Esophagus squamous epithelium (tissue), 5 donors: ENCODE measurements around the gene EFNA4. TPM values are rescaled to one million over a fixed set of nuclear protein-coding genes. Genes with fewer than 3 reads are reported as not detected.
A peak's percentile ranks its signal among the peaks of the same experiment; 100 is the strongest.

Experiments
- DNase-seq: peaks from one replicate; lab custom pipeline; 2025; lab: John Stamatoyannopoulos, UW
- H3K27ac ChIP-seq, 4 donors: fragments of 200-600 bp; sonication (generic); one replicate each; pipeline ENCODE4 v1.5.1; 2016 to 2019; ENCODE audit warnings: mild to moderate bottlenecking in 1 of 4
- H3K27me3 ChIP-seq, 4 donors: fragments of 200-600 bp; sonication (generic); 1 replicate in 3 of 4; 2 replicates in 1 of 4; pipeline versions ENCODE4 v1.5.1 to v1.6.0; 2017 to 2021; ENCODE audit warnings: antibody characterized with exemption in 1 of 4
- H3K36me3 ChIP-seq, 3 donors: fragments of 200-600 bp; sonication (generic); one replicate each; pipeline ENCODE4 v1.5.1; 2016 to 2019
- H3K4me1 ChIP-seq, 3 donors: fragments of 200-600 bp; sonication (generic); one replicate each; pipeline ENCODE4 v1.5.1; 2017 to 2019
- H3K4me3 ChIP-seq, 4 donors: fragments of 200-600 bp; sonication (generic); 1 replicate in 3 of 4; 2 replicates in 1 of 4; pipeline ENCODE4 v1.5.1; 2016 to 2019; ENCODE audit warnings: mild to moderate bottlenecking in 2 of 4, moderate library complexity in 1 of 4
- H3K9me3 ChIP-seq, 3 donors: fragments of 200-600 bp; sonication (generic); one replicate each; pipeline ENCODE4 v1.5.1; 2016 to 2019
- CTCF ChIP-seq, 6 experiments: fragments of 450-650 bp in 4 of 6; fragments of 200-600 bp in 2 of 6; sonication (generic) in 2 of 6; IDR thresholded peaks; one replicate each; pipeline ENCODE4 v1.5.1; 2016 to 2019; ENCODE audit warnings: antibody characterized with exemption in 6 of 6, mild to moderate bottlenecking in 4 of 6, moderate library complexity in 4 of 6
- POLR2A ChIP-seq, 4 donors: fragments of 450-650 bp; IDR thresholded peaks; one replicate each; pipeline ENCODE4 v1.6.1; 2017; ENCODE audit warnings: antibody characterized with exemption in 4 of 4, mild to moderate bottlenecking in 4 of 4, moderate library complexity in 3 of 4
- WGBS, 2 donors: methylation state at CpG; one replicate each; pipeline ENCODE4 v1.1.5; 2018; 5-methylcytosine and 5-hydroxymethylcytosine counted together
- intact Hi-C: fragments of 100-400 bp; cut with DNase I; formaldehyde crosslinking; loops from one replicate; pipeline ENCODE4 v1.15.0; 2022
- total RNA-seq, 4 donors: library from RNA; depleted of rRNA; stranded (reverse); fragments of >200 nt; gene quantifications; one replicate each; pipeline ENCODE4 v1.1.0, GENCODE V29; 2016
- donor health status: DM: yes; HTN: yes; CAD: no.

The EFNA4 gene
- total RNA-seq, 4 donors from 2014 or later = 8.1 to 22.9 (median 12.2) TPM

GRCh38 chr1:155022136-155022926, 41.2 kb upstream of the EFNA4 start:
- H3K36me3 ChIP-seq = peaks cover 0 to 17% (median 0%) of the 10 kb centered on the region in 3 donors
- TF ChIP-seq CTCF (IDR thresholded peaks at IDR 0.05) = no peak
- no peak for TF ChIP-seq POLR2A (IDR thresholded peaks at IDR 0.05)
- H3K27ac ChIP-seq = peak overlapping the region in 1 of 4 donors; percentile 20
- no peaks in the 10 kb centered on the region for H3K9me3 ChIP-seq
- DNase-seq = no peak
- 71 to 74% methylated on average over 6 to 8 of the region's 8 CpGs for WGBS, 2 donors
- no peak overlapping the region for H3K4me3 ChIP-seq
- intact Hi-C loops = no loop called here
- no peaks in the 10 kb centered on the region for H3K27me3 ChIP-seq
- peaks cover 20 to 77% (median 35%) of the 10 kb centered on the region in 3 donors for H3K4me1 ChIP-seq

DNA sequence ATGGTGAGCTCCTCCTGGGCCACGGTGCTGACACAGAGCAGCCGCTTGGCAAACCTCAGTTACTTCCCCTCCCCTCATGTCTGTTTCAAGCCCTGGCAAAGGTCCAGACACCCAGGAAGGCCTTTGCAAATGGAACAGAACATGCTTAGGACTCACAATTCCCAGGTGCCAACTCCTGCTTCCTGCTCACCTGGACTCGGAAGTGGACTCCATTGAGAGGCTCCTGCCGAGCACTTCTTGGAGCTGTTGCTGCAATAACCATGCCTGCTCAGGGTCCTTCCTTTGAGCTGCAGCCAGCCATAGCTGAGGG, 40.7 kb upstream of the EFNA4 start:
- TF ChIP-seq POLR2A (IDR thresholded peaks at IDR 0.05) (no peak), CTCF (IDR thresholded peaks at IDR 0.05) (no peak)
- Histone ChIP-seq H3K9me3 (no peaks in the 10 kb centered on the region), H3K4me3 (no peak overlapping the region), H3K27ac (peak overlapping the region in 1 of 4 donors; percentile 20), H3K4me1 (peaks cover 16 to 71% (median 29%) of the 10 kb centered on the region in 3 donors), H3K27me3 (no peaks in the 10 kb centered on the region), H3K36me3 (peaks cover 0 to 17% (median 0%) of the 10 kb centered on the region in 3 donors)
- no peak for DNase-seq
- intact Hi-C loops = no loop called here
- WGBS, 2 donors = 28 to 39% methylated on average over 2 to 3 of the region's 4 CpGs

GRCh38 chr1:155023627-155024026, 39.9 kb upstream of the EFNA4 start:
- H3K36me3 ChIP-seq = peaks cover 0 to 9% (median 0%) of the 10 kb centered on the region in 3 donors
- no peaks in the 10 kb centered on the region for H3K9me3 ChIP-seq
- no peak for TF ChIP-seq CTCF (IDR thresholded peaks at IDR 0.05)
- TF ChIP-seq POLR2A (IDR thresholded peaks at IDR 0.05) = no peak
- no peak overlapping the region for H3K27ac ChIP-seq
- WGBS, 2 donors = 78 to 79% methylated on average over 4 to 5 of the region's 5 CpGs
- intact Hi-C loops = no loop called here
- H3K27me3 ChIP-seq = no peaks in the 10 kb centered on the region
- H3K4me3 ChIP-seq = no peak overlapping the region
- H3K4me1 ChIP-seq = peaks cover 8 to 64% (median 22%) of the 10 kb centered on the region in 3 donors
- DNase-seq = no peak

GRCh38 chr1:155024315-155024714, 39.2 kb upstream of the EFNA4 start:
- Histone ChIP-seq H3K36me3 (peaks cover 0 to 2% (median 0%) of the 10 kb centered on the region in 3 donors), H3K4me1 (peaks cover 1 to 57% (median 17%) of the 10 kb centered on the region in 3 donors), H3K9me3 (no peaks in the 10 kb centered on the region), H3K4me3 (no peak overlapping the region), H3K27ac (no peak overlapping the region), H3K27me3 (no peaks in the 10 kb centered on the region)
- TF ChIP-seq POLR2A (IDR thresholded peaks at IDR 0.05) = no peak
- no peak for TF ChIP-seq CTCF (IDR thresholded peaks at IDR 0.05)
- 71 to 87% methylated on average over 3 to 9 of the region's 9 CpGs for whole genome bisulfite sequencing, 2 donors
- no peak for DNase-seq
- intact Hi-C loops = no loop called here

DNA sequence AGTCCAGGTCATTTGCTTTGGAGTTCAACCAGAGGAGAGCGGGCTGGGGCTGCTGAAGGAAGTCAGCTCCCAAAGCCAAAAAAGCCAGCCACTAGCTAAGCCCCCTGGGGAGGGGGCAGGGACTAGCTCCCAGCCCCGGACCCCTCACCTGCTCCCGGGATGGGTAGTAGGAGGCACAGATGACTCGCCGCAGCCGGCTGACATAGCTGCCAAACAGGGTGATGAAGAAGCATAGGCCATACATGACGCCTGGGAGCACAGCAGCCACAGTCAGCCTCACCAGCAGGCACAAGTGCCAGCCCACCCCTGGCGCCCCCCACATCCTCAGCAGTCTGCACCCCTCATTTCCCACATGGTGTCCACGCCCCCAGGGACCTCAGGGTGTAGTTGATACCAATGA, 37.4 kb upstream of the EFNA4 start:
- no peaks in the 10 kb centered on the region for H3K9me3 ChIP-seq
- peak overlapping the region in 1 of 4 donors; percentile 11 for H3K27ac ChIP-seq
- H3K4me1 ChIP-seq = peaks cover 0 to 40% (median 11%) of the 10 kb centered on the region in 3 donors
- H3K36me3 ChIP-seq = no peaks in the 10 kb centered on the region
- H3K4me3 ChIP-seq = no peak overlapping the region
- 33% methylated on average over 2 to 4 of the region's 9 CpGs for WGBS, 2 donors
- intact Hi-C loops = no loop called here
- H3K27me3 ChIP-seq = no peaks in the 10 kb centered on the region
- TF ChIP-seq POLR2A (IDR thresholded peaks at IDR 0.05) (no peak), CTCF (IDR thresholded peaks at IDR 0.05) (no peak)
- no peak for DNase-seq
